Upper lobe of left lung (tissue), 6 donors: ENCODE measurements around the gene NCOA4. TPM values are rescaled to one million over a fixed set of nuclear protein-coding genes. Genes with fewer than 3 reads are reported as not detected.

Experiments used
- ATAC-seq, 2 donors: fragments of 200-7000 bp; cut with Tn5 transposase; one replicate each; pipeline ENCODE4 v1.9.1; 2022; ENCODE audit warnings: mild to moderate bottlenecking in 2 of 2, moderate library complexity in 2 of 2; ENCODE audit not compliant: low FRiP score in 2 of 2
- DNase-seq, 2 donors: peaks; one replicate each; pipeline ENCODE4 v3.0.0-alpha.2; 2019 to 2020
- H3K27ac ChIP-seq, 4 donors: fragments of 200-600 bp; sonication (generic); one replicate each; pipeline ENCODE4 v1.5.1; 2016 to 2019
- H3K27me3 ChIP-seq, 4 donors: fragments of 200-600 bp; sonication (generic); one replicate each; pipeline ENCODE4 v1.5.1; 2017 to 2019
- H3K36me3 ChIP-seq, 4 donors: fragments of 200-600 bp; sonication (generic); one replicate each; pipeline ENCODE4 v1.5.1; 2016 to 2019
- H3K4me1 ChIP-seq, 4 donors: fragments of 200-600 bp; sonication (generic); one replicate each; pipeline ENCODE4 v1.5.1; 2018 to 2019
- H3K4me3 ChIP-seq, 4 donors: fragments of 200-600 bp; sonication (generic); one replicate each; pipeline ENCODE4 v1.5.1; 2017 to 2019; ENCODE audit warnings: mild to moderate bottlenecking in 2 of 4, moderate library complexity in 1 of 4
- H3K9me3 ChIP-seq, 4 donors: fragments of 200-600 bp; sonication (generic); one replicate each; pipeline ENCODE4 v1.5.1; 2018 to 2019
- CTCF ChIP-seq, 6 experiments: fragments of 450-650 bp in 4 of 6; fragments of 200-600 bp in 2 of 6; sonication (generic) in 2 of 6; IDR thresholded peaks; one replicate each; pipeline ENCODE4 v1.5.1; 2016 to 2019; ENCODE audit warnings: antibody characterized with exemption in 6 of 6
- EP300 ChIP-seq, 4 donors: sonication (generic); formaldehyde crosslinking; IDR thresholded peaks; one replicate each; pipeline ENCODE4 v1.5.1; 2017; ENCODE audit warnings: antibody characterized with exemption in 4 of 4, control low read depth in 2 of 4
- POLR2A ChIP-seq, 4 donors: fragments of 450-650 bp; IDR thresholded peaks; one replicate each; pipeline ENCODE4 v1.5.1; 2016 to 2017; ENCODE audit warnings: antibody characterized with exemption in 4 of 4, mild to moderate bottlenecking in 2 of 4
- POLR2AphosphoS5 ChIP-seq, 2 donors: sonication (generic); formaldehyde crosslinking; IDR thresholded peaks; one replicate each; pipeline ENCODE4 v1.5.1; 2017; ENCODE audit warnings: antibody characterized with exemption in 2 of 2
- WGBS, 2 donors: methylation state at CpG; one replicate each; pipeline ENCODE4 v1.1.5; 2017 to 2018; 5-methylcytosine and 5-hydroxymethylcytosine counted together
- total RNA-seq, 6 donors: library from RNA; depleted of rRNA in 4 of 6; stranded (reverse); fragments of >200 nt in 4 of 6; gene quantifications; one replicate each; pipeline versions ENCODE4 v1.1.0 to v1.2.1, GENCODE V29; 2016 to 2021
- donor health status: DM: no; HTN: no; CAD: no; lungs with moderate emphysema.
- donor health status: DM: no; HTN: yes; CAD: no; lungs with severe emphysema.

Gene NCOA4
- total RNA-seq, 6 donors from 2014 or later: 57.6 to 184 (median 144) TPM

DNA sequence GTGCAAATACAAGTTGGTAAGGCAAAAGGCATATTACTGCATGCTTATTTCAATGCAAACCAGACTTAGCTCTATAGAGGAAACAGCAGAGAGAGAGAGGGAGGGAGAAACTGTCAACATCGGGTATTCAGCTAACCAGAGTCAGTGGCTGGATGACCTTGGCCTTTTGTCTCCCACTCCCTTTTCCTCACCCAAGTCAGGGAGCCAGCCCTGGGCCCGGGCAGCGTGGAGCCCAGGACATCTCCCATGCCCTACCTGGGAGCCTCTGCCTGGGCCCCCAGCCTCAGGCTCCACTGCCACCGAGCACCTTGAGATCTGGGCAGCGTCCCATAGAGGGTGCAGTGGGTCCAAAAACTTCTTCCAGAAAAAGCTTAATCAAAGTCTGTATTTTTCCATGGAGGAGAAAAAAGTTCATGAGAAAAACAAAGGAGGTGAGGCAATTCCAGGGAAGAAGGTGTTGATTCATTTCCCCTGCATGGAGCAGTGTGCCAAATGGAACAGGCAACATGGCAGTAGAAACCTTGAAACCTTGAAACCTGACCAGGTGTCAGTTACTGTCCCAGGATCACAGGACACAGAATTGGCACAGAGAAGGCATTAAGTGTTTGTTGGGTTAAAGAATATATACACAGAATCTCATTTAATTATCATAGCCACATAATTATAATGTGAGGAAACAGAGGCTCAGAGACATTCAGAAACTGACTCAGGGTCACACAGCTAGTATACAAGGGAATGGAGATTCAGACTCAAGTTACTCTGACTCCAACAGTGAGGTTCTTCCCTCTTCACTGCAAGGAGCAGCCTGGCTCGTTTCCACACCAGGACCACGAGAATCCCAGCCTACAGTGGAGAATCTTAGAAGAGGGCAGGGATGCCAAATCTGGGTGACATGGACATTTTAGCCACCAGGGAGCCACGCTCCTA lies 5.8 kb upstream of the NCOA4 start:
- 58 to 71% methylated on average over 7 to 8 of the region's 8 CpGs for WGBS, 2 donors
- H3K9me3 ChIP-seq: no peaks in the 10 kb centered on the region
- TF ChIP-seq CTCF (IDR thresholded peaks at IDR 0.05) (no peak), EP300 (IDR thresholded peaks at IDR 0.05) (no peak), POLR2A (IDR thresholded peaks at IDR 0.05) (no peak), POLR2AphosphoS5 (IDR thresholded peaks at IDR 0.05) (no peak)
- H3K36me3 ChIP-seq: no peaks in the 10 kb centered on the region
- DNase-seq (peak in 1 of 2 donors; percentile 60), ATAC-seq (no peak)
- H3K27ac ChIP-seq: no peak overlapping the region
- no peaks in the 10 kb centered on the region for H3K27me3 ChIP-seq
- no peak overlapping the region for H3K4me3 ChIP-seq
- no peaks in the 10 kb centered on the region for H3K4me1 ChIP-seq

DNA sequence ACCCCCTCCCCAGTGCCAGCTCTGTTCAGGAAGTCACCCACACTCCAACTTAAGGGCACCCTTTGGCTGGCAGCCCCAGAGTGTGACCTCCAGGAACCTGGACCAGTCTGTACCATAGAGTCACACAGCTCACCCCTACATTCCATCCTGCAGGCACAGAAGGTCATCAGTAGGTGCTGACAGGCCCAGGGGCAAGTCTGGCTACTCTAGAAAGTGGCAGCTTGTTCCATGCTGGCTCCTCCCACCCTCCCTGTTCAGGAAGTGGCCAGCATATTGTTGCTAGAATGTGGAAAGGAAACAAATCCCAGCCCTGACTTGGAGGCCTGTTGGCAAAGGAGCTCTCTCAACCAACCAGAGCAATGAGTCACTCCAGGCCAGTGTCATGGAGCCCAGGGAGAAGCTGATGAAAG lies 3.2 kb upstream of the NCOA4 start:
- H3K4me1 ChIP-seq: peaks cover 15 to 20% (median 16%) of the 10 kb centered on the region in 4 donors
- no peak for DNase-seq
- H3K36me3 ChIP-seq: no peaks in the 10 kb centered on the region
- H3K4me3 ChIP-seq: no peak overlapping the region
- no peak for ATAC-seq
- no peaks in the 10 kb centered on the region for H3K27me3 ChIP-seq
- H3K9me3 ChIP-seq: no peaks in the 10 kb centered on the region
- no peak overlapping the region for H3K27ac ChIP-seq
- TF ChIP-seq EP300 (IDR thresholded peaks at IDR 0.05) (no peak), POLR2A (IDR thresholded peaks at IDR 0.05) (no peak), POLR2AphosphoS5 (IDR thresholded peaks at IDR 0.05) (no peak), CTCF (IDR thresholded peaks at IDR 0.05) (no peak)

DNA sequence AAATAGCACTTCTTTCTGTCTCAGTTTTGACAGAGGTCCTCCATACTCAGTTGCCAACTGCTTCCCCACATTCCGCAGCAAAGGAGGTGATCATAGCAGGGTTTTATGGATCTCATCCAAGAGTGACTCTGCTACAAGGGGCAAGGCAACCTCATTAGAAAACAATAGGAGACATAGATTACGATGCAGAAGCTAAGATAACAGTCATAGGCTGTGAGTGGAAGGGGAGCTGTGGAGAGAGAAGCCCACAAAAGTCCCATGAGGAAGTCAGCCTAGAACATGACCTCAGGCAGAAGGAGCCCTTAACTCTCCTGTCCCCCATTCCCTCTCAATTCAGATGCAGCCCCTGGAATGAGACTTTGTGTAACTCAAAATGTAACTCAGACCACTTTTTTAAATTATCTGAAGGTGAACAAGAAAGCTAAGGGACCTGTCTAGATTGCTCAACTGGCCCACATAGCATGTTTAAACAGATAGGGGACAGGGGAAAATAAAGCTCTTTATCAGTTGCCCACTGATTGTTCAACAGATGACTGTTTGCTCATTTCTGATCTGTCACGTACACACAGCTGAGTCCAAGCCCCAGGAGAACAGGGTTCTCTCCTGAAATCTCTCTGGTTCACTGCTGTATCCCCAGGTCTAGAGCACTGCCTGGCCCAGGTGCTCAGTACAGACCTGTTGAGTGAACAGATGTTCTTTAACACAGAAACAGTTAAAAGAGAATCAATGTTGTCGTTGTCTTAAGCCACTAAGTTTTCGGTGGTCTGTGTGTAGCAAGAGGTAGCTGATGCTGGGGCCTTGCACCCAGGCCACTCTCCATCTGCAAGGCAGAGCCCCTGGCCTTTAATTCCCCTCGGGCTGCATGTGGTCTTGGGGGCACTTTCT lies 1.5 kb upstream of the NCOA4 start:
- Histone ChIP-seq H3K27ac (no peak overlapping the region), H3K9me3 (no peaks in the 10 kb centered on the region), H3K36me3 (no peaks in the 10 kb centered on the region), H3K27me3 (no peaks in the 10 kb centered on the region), H3K4me3 (no peak overlapping the region), H3K4me1 (peaks cover 32 to 36% (median 32%) of the 10 kb centered on the region in 4 donors)
- no peak for DNase-seq
- no peak for ATAC-seq
- WGBS, 2 donors: 74 to 79% methylated on average over 6 of the region's 6 CpGs
- TF ChIP-seq CTCF (IDR thresholded peaks at IDR 0.05) (no peak), POLR2A (IDR thresholded peaks at IDR 0.05) (no peak), POLR2AphosphoS5 (IDR thresholded peaks at IDR 0.05) (no peak)

DNA sequence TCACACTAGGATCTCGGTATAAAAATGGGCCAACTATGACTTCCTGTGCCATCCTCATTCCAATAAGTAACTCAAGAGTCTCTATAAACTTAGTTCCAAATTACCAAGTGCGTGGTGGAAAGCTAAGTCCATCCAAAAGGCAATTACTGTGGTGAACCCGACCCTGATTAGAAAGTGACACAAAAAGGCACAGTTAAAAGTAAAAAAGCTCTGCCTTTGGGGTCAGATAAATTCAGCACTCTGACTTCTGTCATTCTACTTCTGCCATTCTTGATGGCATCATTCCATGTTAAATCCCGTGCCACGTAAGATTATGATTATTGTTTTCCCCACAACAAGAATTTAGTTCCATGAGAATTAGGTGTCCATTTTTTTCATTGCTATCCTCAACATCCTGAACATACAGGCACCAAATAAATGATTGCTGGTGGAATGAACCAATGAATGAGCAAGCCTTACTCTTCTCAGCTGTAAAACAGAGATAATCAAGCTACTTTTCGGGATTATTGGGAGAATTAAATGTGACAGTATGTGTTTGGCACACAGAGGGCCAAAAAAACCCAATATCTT lies 877 bp downstream of the NCOA4 start:
- Histone ChIP-seq H3K4me1 (peaks cover 54 to 60% (median 55%) of the 10 kb centered on the region in 4 donors), H3K9me3 (no peaks in the 10 kb centered on the region), H3K4me3 (peak overlapping the region; percentile 61 to 97 (median 70)), H3K27me3 (no peaks in the 10 kb centered on the region), H3K36me3 (no peaks in the 10 kb centered on the region), H3K27ac (peak overlapping the region; percentile 93 to 97 (median 94))
- TF ChIP-seq EP300 (IDR thresholded peaks at IDR 0.05): no peak
- no peak for TF ChIP-seq POLR2A (IDR thresholded peaks at IDR 0.05)
- no peak for TF ChIP-seq POLR2AphosphoS5 (IDR thresholded peaks at IDR 0.05)
- TF ChIP-seq CTCF (IDR thresholded peaks at IDR 0.05): no peak
- WGBS, 2 donors: 6 to 13% methylated on average over 6 of the region's 6 CpGs
- ATAC-seq (no peak), DNase-seq (no peak)
